H4 (cell line): ENCODE results near the gene ZEB2. TPM values are rescaled to one million over a fixed set of nuclear protein-coding genes. Genes with fewer than 3 reads are reported as not detected.

Source experiments
- DNase-seq: peaks from one replicate; pipeline ENCODE4 v3.0.0-alpha.2; 2015; ENCODE audit warnings: low spot score
- total RNA-seq: library from RNA; depleted of rRNA; stranded (reverse); fragments of >200 nt; shearing (Covaris generic); gene quantifications from 2 replicates; pipeline ENCODE4 v1.2.3, GENCODE V29; 2014; rRNA removed

The ZEB2 gene
- total RNA-seq = 14.4 and 17.0 TPM in 2 replicates

DNA sequence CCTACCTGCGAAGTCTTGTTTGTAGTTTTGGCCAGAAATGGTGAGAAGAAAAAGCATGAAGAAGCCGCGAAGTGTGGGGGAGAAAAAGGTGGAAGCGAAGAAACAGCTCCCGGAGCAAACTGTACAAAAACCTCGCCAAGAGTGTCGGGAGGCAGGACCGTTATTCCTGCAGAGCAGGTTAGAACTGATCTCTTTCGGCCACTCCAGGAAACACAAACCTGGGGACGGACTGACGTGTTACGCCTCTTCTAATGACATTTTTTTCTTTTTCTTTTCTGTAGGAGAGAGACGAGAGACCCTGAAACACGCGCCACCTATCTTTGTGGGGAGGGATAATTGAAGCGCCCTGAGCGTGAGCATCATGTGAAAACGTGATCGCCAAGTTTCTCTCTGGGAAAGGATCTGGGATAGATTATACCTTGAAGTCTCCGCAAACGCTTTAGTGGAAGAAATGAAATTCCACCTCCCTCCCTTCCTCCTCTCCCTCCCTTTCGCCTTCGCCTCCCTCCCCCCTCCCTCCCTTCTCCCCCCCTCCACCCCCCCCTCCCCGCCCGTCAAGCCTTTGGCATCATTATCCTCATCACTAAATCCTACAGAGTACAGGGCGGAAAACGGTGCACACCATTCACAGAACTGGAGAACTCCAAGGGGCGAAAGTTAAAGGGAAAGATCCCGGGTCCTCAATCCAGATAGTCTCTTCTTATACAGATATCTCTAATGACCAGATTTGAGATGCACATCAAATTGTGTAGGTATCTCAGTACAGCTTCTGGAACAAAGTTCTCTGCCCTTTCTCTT, at the start of gene ZEB2:
TSS of gene ZEB2 (minus strand) at position 186 of the 798 bp plus-strand sequence. CDS start 2,769 bp downstream, outside the sequence.
- DNase-seq = peak; percentile 90

DNA sequence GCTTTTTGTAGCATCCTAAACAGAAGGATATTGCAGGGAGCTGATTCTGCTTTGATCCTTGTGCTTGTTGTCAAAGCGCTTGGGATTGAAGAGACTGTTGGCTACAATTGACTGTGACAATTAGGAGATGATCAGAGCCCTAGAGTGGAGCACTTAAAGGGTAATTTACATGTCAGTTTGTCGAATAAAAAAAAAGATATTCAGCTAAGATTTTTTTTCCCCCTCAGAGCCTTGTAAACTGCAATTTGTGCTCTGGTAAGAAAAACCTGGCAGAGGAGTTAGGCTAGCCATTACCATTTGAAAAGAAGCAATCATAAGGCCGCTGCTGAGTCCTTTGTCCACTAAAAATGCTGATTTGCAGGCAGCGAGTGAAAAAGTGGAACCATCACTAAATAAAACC, 47.8 kb upstream of the ZEB2 start:
- DNase-seq = no peak

DNA sequence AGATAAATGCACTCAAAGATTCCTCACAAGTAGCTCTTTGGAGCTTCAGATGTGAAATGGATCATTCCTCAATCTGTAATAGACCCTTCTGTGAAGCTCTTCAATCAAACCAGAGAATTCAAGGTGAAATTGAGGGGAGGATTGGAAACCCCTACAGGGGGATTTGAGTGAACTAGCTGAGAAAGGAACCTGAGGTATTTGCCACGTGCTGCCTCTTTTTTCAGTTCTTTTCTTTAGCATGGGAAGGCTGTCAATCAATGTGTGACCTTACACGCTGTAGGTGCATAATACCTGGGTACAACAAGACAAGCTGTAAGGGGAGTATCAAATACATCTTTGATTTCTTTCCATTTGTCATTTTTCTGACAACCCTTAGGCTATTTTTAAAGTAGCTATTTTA, 46.5 kb upstream of the ZEB2 start:
- no peak for DNase-seq

DNA sequence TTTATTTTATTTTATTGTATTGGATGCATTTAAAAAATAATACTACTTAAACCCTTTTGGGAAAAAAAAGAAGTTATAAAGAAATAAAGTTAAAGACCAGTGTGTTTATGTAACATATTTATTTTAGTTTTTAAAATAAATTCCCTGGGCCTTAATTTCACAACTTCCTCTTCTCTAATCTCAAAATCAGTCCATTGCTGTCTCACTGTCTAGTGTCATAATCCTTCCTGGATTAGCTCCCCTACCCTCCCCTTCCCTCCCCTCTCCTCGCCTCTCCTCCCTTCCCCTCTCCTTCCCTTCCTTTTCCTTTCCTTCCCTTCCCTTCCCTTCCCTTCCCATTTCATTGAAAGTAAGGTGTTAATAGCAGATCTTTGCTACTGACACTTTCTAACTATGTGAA, 40.3 kb upstream of the ZEB2 start:
- DNase-seq = no peak

DNA sequence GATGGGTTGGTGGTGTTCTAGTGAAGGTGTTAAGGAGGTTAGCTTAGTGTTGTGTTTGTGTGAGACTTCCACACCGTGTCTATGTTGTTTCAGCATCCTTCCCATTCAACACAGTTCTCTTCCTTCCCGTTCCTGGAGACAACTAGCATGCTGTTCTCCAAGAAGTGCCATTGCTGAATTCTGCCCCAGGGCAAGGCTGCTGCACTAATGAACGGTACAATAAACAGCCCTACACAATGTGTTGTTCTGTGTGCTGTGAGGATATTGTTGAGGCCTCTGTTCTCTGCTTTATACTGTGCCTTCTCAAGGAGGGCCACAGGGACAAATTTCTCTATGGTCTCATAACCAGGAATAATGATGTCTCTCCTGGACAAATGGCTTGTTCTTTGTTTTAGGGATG, 39.8 kb upstream of the ZEB2 start:
- DNase-seq = no peak

DNA sequence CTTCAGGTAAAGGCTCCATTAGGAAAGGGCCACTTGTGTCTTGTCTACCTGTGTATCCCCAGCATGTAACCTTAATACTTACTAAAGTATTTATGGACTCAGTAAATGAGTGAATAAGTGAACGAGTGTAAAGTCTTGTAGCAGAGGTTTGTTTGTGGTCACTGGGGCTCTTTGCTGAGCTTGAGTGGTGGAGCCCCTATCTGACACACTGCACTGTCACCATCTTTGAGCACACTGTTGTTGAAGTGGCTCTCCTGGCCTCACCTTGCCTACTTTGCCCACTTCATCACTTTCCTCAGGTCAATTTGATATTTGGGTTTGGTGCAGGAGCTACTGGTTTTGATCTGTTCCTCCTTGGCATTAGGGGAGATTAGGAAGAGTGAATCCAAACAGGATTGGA, 39.3 kb upstream of the ZEB2 start:
- no peak for DNase-seq

DNA sequence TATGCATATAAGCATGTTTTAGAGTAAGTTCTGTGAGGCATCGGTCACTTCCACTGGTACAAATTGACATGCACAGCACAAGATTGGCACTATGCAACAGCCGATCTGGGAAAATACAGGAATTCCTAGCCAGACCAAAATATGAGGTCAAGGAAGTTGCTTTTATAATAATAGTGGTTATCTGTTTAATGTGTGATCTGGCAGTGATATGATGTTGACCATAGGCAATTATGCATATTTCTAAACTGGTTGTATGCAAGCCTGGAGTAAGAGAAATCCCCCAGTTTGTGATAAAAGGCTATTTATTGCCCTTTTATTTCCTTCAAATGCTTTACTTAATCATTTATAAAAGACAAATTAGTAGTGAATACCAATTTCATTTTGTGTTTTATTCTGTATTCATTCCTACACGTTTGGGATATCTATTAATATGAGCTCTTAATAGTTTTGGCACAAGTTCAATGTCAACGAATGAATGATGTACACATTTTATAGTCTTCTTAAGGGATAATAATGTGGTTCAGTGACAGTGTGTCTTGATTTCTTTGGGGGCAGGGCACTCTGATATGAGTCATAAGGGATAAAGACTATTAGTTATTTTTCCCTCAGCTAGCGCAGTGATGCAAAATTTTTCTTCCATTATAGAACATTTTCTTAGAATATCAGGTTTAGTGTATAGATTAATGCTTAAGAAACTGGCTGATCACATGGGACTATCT, 34.7 kb upstream of the ZEB2 start:
- no peak for DNase-seq

DNA sequence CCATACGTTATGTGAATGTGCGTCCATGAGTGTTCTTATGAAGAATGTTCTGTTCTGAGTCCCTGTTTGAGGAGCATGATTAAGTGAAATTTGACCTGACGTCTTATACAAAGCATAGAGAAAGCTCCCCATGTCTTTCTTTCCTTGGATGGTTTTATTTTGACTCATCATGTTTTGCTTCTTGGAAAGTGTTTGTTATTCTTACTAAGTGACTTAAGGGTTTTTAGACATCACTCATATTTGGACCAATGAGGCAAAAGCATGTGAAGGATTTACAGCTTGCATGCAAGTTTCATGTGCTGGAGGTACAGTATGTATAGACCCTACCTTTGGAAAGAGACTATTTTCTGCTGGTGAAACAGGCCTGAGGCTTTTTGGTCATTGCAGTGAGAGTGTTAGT, 33.5 kb upstream of the ZEB2 start:
- peak; percentile 71 for DNase-seq

DNA sequence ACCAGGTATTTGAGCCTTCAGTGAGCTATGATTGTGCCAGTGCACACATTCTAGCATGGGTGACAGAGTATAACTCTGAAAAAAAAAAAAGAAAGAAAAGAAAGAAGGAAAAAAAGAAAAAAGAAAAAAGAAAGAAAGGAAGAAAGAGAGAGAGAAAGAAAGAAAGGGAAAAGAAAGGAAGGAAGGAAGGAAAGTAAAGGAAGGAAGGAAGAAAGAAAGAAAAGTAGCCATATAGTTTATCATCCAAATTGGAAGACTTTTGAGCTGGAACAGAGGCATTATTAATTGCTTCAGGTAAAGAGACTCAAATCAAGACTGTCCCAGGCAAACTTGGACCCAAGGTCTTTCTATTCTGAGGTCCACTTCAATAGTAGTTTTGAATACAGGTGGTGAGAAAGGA, 32.9 kb upstream of the ZEB2 start:
- no peak for DNase-seq

DNA sequence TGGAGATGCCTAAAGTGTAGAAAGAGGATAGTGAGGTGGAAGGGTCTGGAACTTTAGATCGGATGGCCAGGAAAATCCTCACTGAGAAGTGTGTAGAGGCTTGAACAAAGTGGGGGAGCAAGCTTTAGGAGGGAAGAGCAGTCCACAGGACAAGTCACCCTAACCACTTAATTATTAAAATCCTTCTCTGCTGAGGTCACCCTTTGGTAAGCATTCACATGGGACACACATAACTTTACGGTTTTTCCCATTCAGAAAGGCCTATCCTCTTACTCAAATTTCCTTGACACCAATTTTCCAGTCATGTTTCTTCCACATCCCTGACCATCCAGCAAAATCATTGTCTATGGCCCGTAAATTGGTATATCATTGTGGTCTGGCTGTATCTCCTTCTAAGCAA, 31.0 kb upstream of the ZEB2 start:
- no peak for DNase-seq

DNA sequence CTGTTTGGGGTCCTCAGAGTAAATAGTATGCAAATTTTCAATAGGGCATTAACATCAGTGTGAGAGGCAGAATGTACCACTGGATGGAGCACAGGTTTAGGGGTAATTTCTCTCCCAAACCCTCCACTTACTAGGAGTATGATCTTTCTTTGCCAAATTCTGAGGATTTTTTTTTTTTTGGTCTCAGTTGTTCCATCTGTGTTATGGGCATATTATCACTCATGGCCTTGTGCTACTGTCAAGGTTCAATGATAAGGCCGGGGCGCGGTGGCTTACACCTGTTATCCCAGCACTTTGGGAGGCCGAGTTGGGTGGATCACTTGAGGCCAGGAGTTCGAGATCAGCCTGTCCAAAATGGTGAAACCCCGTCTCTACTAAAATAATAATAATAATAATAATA, 30.2 kb upstream of the ZEB2 start:
- no peak for DNase-seq

DNA sequence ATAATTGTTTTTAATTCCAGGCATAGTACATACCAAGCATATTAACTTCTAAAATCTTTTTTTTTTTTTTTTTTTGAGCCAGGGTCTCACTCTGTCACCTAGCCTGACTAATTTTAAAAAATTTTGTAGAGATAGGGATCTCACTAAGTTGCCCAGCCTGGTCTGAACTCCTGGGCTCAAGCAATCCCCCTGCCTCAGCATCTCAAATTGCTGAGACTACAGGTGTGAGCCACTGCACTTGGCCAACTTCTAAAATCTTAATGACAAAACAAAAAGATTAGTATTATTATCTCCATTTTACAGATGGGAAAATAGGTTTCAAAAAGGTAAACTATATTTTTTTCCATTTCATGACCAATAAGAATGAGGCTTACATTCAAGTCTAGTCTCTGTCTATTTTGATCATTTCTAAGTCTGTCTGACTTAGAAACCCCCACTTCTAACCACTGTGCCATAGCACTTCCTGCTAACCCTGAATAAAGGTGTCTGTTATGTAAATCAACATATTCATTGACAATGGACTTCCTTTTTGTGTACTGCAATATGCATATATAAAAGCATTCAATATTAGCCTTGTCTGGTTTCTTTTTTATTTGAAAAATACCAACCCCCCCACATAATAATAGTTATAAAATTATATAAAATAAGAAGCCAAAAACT, 28.7 kb upstream of the ZEB2 start:
- DNase-seq = no peak

DNA sequence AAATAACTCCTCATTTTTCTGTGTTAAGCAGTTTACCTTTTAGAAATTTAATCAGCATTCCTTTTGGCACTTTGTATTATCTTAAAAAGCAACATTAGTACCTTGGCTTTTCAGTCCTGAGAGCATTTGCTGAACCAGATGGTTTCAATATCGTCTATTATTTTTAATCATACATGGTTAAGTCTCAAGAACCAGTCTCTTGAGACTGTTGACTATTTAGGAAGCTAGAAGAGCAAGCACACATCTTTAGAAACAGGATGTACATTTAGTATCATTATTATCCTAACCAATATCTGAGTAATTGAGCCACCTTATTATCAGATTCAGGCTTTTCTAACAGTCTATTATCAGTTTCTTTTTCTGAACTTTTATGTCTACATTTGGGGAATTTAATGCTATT, 28.2 kb upstream of the ZEB2 start:
- no peak for DNase-seq

DNA sequence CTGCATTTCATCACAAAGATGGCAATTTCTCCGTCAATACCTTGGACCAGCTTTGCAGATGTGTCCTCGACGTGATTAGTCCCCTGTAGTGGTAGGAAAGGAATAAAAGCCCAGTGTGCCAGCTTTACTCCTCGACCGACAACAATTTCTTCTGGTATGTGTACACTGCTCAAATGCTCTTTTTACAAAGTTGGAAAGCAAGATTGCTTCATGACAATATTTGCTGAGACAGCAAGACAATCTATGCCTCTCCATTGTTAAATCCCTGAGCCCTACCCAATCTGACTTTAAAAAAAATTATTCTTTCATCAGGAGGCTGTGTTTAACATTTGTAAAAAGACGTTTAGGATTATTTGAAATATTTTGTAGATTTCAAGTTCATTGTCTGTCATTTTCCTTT, 27.6 kb upstream of the ZEB2 start:
- no peak for DNase-seq

DNA sequence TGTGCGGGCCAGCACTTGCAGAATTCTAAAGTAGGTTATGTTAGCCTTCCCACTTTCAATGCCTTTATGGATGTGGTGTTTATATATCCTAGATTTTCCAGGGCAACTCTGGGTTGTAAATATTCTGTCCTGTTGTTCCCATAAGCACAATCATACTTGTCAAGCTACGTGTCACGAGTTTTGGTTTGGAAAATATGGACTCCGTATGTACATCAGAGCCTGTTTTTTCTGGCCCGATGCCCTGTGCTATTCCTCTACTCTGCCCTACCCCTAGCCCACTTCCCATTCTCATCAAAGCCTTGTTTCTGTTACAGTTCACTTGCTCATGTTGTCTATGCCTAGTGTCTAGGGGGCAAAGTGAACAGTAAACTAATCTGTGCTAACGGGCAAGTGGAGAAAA, 27.0 kb upstream of the ZEB2 start:
- no peak for DNase-seq

DNA sequence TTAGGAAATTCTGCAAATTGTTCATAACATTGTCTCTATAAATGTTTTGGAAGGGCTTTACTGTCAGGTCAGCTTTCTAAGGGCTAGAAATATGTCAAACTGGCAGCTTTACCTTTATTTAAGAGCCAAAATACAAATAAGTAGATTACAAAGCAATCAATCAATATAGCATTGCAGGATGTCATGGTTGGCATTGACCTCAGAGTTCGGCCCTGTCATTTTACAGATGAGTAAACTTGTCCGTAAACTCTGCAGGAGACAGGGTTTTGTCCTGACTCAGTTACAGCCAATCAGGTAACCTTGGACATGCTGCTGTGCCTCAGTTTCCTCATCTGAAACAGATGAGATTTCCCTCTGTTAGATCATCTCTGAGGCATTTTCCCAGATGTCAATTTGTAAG, 25.9 kb upstream of the ZEB2 start:
- no peak for DNase-seq

DNA sequence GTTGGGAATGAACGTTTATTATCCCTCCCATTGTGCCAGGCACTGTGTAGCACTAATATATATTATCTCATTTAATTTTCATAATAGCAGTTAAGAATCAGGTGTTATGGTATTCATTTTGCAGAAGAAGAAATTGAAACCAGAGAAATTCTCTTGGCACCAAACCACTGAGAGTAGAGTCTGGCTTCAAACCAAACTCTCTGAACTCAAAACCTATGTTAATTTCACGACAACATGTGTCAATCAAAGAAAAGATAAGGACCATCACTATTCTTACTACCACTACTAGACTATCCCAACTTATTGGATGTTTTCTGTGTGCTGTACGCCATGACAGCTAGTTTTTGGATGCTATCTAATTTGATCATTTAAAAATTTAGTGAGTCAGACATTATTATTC, 24.1 kb upstream of the ZEB2 start:
- DNase-seq = no peak

DNA sequence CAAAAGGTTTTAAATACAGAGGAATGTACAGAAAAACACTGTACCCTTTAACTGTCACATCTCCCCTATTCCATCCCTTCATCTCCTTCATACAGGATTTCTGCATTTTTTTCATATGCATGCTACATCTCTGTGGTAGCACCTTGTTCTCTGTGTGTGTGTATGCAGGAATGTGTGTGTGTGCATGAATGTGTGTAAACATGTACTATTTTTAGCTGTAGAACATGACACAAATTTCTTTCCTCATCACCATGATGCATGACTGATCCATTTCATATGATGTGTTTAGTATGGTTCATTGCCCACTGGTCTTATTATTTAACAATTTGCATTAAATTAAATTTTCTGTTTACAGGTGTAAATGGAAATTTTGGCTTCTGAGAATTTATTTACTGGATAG, 21.5 kb upstream of the ZEB2 start:
- no peak for DNase-seq

DNA sequence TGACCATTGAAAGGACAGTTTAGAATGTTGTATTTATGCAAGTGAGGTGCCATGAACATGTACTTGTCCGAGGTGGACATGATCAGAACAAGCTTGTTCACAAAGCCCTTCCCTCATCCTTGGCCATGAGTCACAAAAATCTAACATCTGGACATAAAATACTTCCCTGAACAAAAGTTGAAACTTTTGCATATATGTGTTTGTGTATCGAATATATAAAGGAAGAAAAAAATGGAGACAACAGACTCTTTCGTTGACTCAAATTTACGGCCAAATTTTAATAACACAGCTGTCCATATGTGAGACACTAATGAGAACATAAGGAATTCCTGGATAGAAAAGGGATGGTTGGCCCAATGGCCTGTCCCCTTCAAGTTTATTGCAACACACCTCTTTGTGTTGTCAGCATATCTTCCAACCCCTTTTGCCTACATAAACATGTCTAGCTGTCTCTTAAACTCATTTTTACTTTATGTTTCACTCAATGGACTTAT, 19.4 kb upstream of the ZEB2 start:
- no peak for DNase-seq

DNA sequence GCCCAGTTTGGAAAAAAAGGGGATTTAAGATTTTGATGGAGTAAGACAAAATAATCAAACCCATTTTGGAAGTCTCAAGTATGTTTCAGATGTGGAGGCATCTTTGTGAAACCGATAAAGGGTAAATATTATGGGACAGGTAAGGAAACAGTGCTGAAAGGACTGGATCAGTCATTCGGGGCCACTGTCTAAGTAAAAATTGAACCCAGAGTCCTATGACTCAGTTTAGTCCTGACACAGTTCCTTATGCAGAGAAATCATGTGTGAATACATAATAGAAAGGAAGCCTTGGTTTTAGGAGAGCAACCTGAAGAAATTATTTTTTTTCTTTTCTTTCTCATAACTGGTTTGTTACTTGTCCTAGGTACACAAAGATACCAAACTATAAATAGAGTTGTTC, 15.4 kb upstream of the ZEB2 start:
- DNase-seq = no peak

DNA sequence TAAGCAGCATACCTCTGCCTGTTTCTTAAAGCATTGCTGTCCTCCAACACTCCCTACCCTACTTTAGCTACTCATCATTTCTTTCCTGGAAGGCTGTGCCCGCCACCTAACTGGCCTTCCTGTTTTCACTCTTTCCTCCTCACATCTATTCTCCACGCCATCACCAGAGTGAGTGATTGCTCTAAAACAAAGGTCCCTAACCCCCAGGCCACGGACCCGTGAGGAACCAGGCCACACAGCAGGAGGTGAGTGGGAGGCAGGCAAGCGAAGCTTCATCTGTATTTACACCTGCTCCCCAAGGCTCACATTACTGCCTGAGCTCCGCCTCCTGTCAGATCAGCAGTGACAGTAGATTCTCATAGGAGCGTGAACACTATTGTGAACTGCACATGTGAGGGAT, 13.3 kb upstream of the ZEB2 start:
- DNase-seq = no peak

DNA sequence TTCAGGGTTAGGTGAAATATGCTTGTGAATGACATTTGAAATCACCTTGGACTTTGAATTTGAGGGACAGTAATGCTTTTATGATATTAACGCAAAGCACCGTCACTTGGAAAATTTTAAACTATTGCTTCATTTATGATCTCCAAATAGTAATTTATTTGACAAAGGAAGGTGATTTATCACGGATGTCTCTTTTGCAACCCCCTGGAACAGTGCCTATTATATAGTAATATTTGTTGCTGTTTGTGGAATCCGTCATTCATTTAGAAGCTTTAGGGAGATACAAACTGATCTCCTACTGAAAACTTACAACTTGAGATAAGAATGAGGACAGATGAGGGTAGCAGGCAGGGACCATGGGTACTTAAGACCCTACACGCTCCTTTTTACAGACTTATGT, 10.7 kb upstream of the ZEB2 start:
- no peak for DNase-seq

DNA sequence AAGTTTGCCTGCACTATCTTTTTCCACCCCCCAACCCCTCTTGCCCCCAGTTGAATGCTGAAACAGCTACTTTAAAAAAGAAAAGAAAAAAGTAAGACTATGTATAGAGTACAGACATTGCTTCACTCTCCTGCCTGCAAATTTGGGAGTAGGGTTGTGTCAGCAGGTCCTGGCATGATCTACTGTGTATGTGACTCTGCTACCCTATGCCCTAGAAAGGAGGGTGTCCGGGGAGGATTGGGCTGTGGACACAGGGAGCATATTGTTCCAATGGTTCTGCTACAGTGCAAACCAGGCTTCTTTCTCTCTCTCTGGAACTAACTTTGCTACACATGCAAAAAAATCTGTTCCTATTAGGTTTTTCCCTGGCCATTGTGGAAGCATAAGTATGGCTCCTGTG, 9.9 kb upstream of the ZEB2 start:
- DNase-seq = no peak
